HG02623 (cell line): Measurements from ENCODE around the gene HES3.

Experiments
- ATAC-seq: cut with Tn5 transposase; IDR thresholded peaks from one replicate; pipeline ENCODE4 v1.9.1; 2021; ENCODE audit warnings: moderate library complexity; ENCODE audit not compliant: unreplicated experiment

The HES3 gene

GRCh38 chr1:6245086-6245868 is 1.3 kb downstream of the HES3 start:
- ATAC-seq = peak; percentile 55

- ATAC-seq = no peak
These were observed 2.0 kb downstream of the HES3 start for GRCh38 chr1:6245869-6246496.

- ATAC-seq = peak; percentile 44
These were observed 2.8 kb downstream of the HES3 start for GRCh38 chr1:6246497-6247467.

DNA sequence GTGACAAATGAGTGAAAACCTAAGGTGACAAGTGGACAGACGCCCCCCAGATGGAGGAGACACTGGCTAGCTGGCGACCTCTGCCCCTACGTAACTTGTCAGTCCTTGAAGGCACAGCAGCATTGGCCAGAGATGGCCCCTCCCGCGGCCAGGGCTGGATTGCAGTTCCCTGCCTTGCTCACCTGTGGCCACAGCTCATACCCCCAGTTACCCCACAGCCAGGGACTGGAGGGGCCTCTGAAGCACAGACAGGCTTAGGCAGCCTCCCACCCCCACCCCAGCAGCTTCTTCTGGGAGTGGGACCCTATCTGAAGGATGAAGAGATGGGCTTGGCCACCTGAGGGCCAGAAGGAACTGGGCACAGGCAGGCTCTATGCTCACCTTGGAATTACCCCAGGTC is 3.7 kb downstream of the HES3 start:
- no peak for ATAC-seq

- no peak for ATAC-seq
These were observed 4.3 kb downstream of the HES3 start for GRCh38 chr1:6248161-6248776.

GRCh38 chr1:6248932-6249738 is 5.2 kb downstream of the HES3 start:
- no peak for ATAC-seq

DNA sequence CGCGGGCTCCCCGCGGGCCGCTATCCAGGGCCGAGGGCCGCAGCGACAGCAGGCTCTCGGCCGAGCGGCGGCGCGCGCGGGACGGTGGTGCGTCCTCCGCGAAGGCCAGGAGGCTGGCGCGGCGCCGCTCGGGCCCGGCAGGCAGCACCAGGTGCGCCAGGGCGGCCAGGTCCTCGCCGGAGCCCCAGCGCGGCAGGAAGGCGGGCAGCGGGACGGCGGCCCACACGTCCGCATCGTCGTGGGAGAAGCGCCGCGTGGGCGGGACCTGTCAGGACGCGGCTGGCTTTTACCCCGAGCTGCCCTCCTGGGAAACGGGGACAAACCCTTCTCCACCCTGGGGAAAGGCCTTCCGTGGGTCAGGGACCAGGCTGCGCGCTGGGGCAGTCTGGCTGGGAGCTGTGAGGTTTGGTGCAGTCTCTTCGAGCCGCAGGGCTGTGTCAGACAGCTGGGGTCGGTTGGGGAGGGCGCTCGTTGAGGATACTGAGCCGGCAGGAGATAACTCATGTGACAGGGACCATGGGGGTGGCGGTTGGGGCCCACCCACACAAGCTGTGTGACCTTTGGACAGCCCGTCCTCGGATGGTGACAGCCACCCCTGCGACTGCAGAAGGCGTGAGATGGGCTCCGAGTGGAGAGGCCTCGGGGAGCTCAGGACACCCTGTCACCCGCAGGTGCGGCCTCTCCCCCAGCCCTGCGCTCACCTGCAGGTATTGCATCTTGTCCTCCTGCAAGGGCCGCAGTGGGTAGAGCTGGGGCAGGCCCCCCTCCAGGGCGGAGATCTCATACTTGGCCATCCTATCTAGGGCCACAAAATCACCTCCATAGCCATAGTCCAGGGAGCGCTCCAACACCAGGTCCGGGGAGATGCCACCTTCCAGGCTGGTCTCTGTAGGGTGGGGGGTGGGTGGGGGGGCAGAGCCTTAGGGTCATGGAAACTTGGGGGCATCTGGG is 6.0 kb downstream of the HES3 start:
- no peak for ATAC-seq

DNA sequence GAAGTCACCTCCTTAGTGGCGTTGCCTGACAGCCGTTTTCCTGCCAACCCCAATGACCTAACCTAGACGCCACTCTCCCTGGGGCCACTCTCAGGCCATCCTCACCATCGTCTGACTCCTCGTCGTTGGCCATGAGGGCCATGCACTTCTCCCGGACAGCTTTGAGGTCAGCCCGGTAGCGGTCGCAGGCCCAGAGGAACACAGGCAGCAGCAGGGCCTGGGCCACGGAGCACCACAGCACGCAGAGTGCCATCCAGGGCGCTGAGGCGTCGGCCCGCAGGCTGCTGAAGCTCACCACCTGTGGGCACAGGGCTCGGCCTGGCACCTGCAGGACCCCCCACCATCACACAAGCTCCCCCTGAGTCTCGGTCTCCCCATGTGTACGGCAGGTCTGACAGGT is 7.3 kb downstream of the HES3 start:
- no peak for ATAC-seq

- ATAC-seq = no peak
These were observed 7.8 kb downstream of the HES3 start for GRCh38 chr1:6251681-6252373.

GRCh38 chr1:6252374-6252710 is 8.4 kb downstream of the HES3 start:
- no peak for ATAC-seq

GRCh38 chr1:6253380-6253779 is 9.4 kb downstream of the HES3 start:
- no peak for ATAC-seq

- no peak for ATAC-seq
These were observed 10.7 kb downstream of the HES3 start for GRCh38 chr1:6254691-6255090.

- ATAC-seq = no peak
These were observed 12.7 kb downstream of the HES3 start for GRCh38 chr1:6256645-6257044.

- no peak for ATAC-seq
These were observed 13.6 kb downstream of the HES3 start for GRCh38 chr1:6257541-6258069.

DNA sequence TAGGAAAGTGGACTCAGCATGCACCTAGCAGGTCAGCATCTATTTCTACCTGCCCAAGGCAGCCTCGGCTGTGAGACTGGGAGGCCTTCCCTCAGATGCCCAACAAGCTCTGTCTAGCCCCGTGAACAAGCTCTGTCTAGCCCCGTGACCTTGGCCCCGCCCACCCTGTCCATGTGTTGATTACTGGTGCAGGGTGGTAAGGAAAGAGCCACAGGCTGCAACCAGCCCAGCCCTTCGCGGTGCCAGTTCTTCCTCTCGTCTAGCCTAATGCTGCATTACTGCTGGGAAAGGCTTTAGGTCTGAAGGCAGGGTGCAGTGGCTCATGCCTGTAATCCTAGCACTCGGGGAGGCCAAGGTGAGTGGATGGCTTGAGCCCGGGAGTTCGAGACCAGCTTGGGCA is 14.7 kb downstream of the HES3 start:
- no peak for ATAC-seq

- ATAC-seq = peak; percentile 41
These were observed 15.7 kb downstream of the HES3 start for GRCh38 chr1:6259491-6260362.

DNA sequence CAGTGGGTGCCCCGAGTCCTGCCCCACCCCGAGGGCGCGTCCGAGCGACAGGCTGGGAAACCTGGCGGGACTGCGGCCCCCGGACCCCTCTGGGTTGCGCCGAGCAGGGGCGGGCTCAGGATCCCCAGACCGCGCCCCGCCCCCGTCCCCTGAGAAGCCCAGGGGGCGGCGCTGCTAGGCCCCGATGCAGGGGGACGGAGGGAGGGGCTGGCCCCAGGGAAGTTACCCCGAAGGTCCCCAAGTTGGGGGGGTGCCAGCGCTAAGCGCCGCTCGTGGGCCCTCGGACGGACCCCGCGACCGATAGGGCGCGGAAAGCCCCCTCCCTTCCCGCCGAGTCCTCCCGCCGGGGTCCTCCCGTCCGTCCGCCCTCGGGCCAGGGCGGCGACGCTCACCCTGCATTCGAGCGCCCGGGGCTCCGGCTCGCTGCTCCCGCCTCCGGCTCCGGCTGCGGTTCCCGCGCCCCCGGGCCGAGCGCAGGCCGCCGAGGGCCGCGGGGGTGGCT is 16.5 kb downstream of the HES3 start:
- ATAC-seq = no peak
